SU-DHL-6 (cell line): ENCODE results near the gene TLE6.
A peak's percentile ranks its signal among the peaks of the same experiment; 100 is the strongest.

ENCODE experiments used
- H2AFZ ChIP-seq: fragments of 200-600 bp; sonication (generic); 2 replicates; pipeline ENCODE4 v1.6.1; 2014; ENCODE audit warnings: low read depth, mild to moderate bottlenecking, moderate library complexity, mixed read lengths, antibody characterized with exemption, low read length; ENCODE audit not compliant: severe bottlenecking
- H3F3A ChIP-seq: fragments of 200-600 bp; shearing (Covaris generic); 2 replicates; pipeline ENCODE4 v1.6.0; 2016; ENCODE audit warnings: antibody characterized with exemption, mild to moderate bottlenecking; ENCODE audit not compliant: insufficient read depth
- H3K27ac ChIP-seq: fragments of 200-600 bp; sonication (generic); 2 replicates; pipeline ENCODE4 v1.5.1; 2016; ENCODE audit warnings: low read depth, mild to moderate bottlenecking, low read length, moderate library complexity, mixed read lengths
- H3K27me3 ChIP-seq: fragments of 200-600 bp; sonication (generic), shearing (Covaris generic); 2 replicates; pipeline ENCODE4 v1.6.0; 2014; ENCODE audit warnings: mild to moderate bottlenecking, low read length
- H3K36me3 ChIP-seq: fragments of 200-600 bp; sonication (generic); 2 replicates; pipeline ENCODE4 v1.6.1; 2014; ENCODE audit warnings: mild to moderate bottlenecking, low read length, mixed read lengths
- H3K4me2 ChIP-seq: fragments of 300-600, 200-600 bp; shearing (Covaris generic), sonication (generic); 2 replicates; pipeline ENCODE4 v1.6.0; 2014; ENCODE audit warnings: low read length, low read depth, mild to moderate bottlenecking; ENCODE audit not compliant: poor library complexity, severe bottlenecking
- H3K4me3 ChIP-seq: fragments of 200-600 bp; sonication (generic); 2 replicates; pipeline ENCODE4 v1.5.1; 2014; ENCODE audit warnings: antibody characterized with exemption, low read length, mild to moderate bottlenecking, mixed read lengths; ENCODE audit not compliant: insufficient read depth, poor library complexity, severe bottlenecking
- H3K79me2 ChIP-seq: fragments of 200-600 bp; sonication (generic); 2 replicates; pipeline ENCODE4 v1.6.1; 2014; ENCODE audit warnings: mild to moderate bottlenecking, low read length, moderate library complexity; ENCODE audit not compliant: insufficient read depth
- H3K9ac ChIP-seq: fragments of 200-600 bp; sonication (generic); 2 replicates; pipeline ENCODE4 v1.7.0; 2014; ENCODE audit warnings: mild to moderate bottlenecking, low read length
- H3K9me2 ChIP-seq: fragments of 200-600 bp; sonication (generic); replicated peaks from 2 replicates; pipeline ENCODE4 v1.6.1; 2014; ENCODE audit warnings: low read length; ENCODE audit not compliant: insufficient read depth
- H3K9me3 ChIP-seq: fragments of 200-600 bp; sonication (generic); 2 replicates; pipeline ENCODE4 v1.6.1; 2014; ENCODE audit warnings: low read length, mixed read lengths; ENCODE audit not compliant: insufficient read depth
- H4K20me1 ChIP-seq: fragments of 200-600 bp; sonication (generic); 2 replicates; pipeline ENCODE4 v1.6.1; 2014; ENCODE audit warnings: low read depth, mild to moderate bottlenecking, antibody characterized with exemption, low read length, moderate library complexity, mixed read lengths
- EZH2phosphoT487 ChIP-seq: fragments of 200-600 bp; sonication (generic), shearing (Covaris generic); conservative IDR thresholded peaks from 2 replicates; pipeline ENCODE4 v1.6.1; 2018; ENCODE audit warnings: mild to moderate bottlenecking, antibody characterized with exemption, low read length, moderate library complexity, mixed read lengths
- TF ChIP-seq, protein P1 (sequence below): fragments of 200-600 bp; sonication (generic); IDR thresholded peaks from one replicate; pipeline ENCODE4 v1.5.1; 2017; ENCODE audit warnings: antibody characterized with exemption, mild to moderate bottlenecking, low read length, moderate library complexity; ENCODE audit not compliant: insufficient read depth, poor library complexity, severe bottlenecking

Gene TLE6

DNA sequence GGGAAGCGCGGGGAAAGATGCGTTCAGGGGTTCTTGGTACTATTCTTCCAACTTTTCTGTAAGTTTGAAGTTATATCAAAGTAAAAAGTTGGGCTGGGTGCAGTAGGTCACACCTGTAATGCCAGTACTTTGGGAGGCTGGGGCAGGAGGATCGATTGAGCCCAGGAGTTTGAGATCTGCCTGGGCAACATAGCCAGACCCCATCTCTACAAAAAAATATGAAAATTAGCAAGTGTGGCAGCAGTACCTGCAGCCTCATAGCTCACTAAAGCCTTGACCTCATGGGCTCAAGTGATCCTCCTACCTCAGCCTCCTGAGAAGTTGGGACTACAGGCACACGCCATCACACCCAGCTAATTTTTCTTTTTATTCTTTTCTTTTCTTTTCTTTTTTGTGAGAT is 20.2 kb upstream of the TLE6 start:
- no peaks in the 10 kb centered on the region for H3F3A ChIP-seq
- no peak overlapping the region for H2AFZ ChIP-seq
- no peaks in the 10 kb centered on the region for H4K20me1 ChIP-seq
- H3K79me2 ChIP-seq = no peaks in the 10 kb centered on the region
- H3K9me2 ChIP-seq = no peaks in the 10 kb centered on the region
- H3K9ac ChIP-seq = no peak overlapping the region
- H3K27me3 ChIP-seq = no peaks in the 10 kb centered on the region
- no peaks in the 10 kb centered on the region for H3K9me3 ChIP-seq
- H3K4me3 ChIP-seq = no peak overlapping the region
- no peak overlapping the region for H3K27ac ChIP-seq
- no peak overlapping the region for H3K4me2 ChIP-seq
- H3K36me3 ChIP-seq = no peaks in the 10 kb centered on the region
- no peak for TF ChIP-seq EZH2phosphoT487
- TF ChIP-seq, protein P1, sequence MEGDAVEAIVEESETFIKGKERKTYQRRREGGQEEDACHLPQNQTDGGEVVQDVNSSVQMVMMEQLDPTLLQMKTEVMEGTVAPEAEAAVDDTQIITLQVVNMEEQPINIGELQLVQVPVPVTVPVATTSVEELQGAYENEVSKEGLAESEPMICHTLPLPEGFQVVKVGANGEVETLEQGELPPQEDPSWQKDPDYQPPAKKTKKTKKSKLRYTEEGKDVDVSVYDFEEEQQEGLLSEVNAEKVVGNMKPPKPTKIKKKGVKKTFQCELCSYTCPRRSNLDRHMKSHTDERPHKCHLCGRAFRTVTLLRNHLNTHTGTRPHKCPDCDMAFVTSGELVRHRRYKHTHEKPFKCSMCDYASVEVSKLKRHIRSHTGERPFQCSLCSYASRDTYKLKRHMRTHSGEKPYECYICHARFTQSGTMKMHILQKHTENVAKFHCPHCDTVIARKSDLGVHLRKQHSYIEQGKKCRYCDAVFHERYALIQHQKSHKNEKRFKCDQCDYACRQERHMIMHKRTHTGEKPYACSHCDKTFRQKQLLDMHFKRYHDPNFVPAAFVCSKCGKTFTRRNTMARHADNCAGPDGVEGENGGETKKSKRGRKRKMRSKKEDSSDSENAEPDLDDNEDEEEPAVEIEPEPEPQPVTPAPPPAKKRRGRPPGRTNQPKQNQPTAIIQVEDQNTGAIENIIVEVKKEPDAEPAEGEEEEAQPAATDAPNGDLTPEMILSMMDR = no peak

DNA sequence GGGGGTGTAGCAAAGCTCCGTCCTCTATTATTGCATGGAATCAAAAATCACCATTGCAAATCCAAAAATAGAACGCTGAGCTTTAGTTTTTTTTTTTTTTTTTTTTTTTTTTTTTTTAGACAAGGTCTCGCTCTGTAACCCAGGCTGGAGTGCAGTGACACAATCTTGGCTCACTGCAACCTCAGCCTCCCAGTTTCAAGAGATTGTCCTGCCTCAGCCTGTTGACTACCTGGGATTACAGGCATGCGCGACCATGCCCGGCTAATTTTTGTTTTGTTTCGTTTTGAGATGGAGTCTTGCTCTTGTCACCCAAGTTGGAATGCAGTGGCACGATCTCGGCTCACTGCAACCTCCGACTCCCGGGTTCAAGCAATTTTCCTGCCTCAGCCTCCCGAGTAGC is 17.2 kb upstream of the TLE6 start:
- Histone ChIP-seq H3K9ac (no peak overlapping the region), H3K9me3 (no peaks in the 10 kb centered on the region), H3K79me2 (no peaks in the 10 kb centered on the region), H2AFZ (no peak overlapping the region), H3K9me2 (no peaks in the 10 kb centered on the region), H3F3A (no peaks in the 10 kb centered on the region), H4K20me1 (no peaks in the 10 kb centered on the region), H3K27me3 (no peaks in the 10 kb centered on the region), H3K27ac (no peak overlapping the region), H3K36me3 (no peaks in the 10 kb centered on the region), H3K4me2 (no peak overlapping the region), H3K4me3 (no peak overlapping the region)
- no peak for TF ChIP-seq EZH2phosphoT487
- TF ChIP-seq, protein P1 = no peak

DNA sequence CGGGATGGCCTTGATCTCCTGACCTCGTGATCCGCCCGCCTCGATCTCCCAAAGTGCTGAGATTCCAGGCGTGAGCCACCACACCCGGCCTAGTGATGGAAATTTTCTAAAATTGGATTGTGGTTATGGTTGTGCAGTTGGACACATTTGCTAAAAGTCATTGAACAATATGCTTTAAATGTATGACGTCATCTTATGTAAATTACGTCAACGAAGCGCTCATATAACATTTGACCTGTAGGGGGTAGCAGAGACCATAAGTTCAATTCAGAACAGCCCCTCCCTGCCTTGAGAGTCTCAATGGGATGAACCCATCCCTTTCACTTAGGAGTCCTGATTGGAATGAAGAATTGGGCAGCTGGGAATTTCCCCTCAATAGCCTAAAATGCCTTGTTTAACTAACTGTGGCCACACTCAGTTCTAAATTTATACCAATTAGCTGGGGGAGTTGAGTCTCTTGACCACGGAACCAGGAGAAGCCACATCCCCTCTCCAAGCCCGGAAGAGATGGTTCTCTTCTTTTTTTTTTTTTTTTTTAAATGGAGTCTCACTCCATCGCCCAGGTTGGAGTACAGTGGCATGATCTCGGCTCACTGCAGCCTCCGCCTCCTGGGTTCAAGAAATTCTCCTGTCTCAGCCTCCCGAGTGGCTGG is 15.2 kb upstream of the TLE6 start:
- Histone ChIP-seq H3K4me3 (no peak overlapping the region), H3K9me3 (no peaks in the 10 kb centered on the region), H3K79me2 (no peaks in the 10 kb centered on the region), H3K4me2 (no peak overlapping the region), H3F3A (no peaks in the 10 kb centered on the region), H2AFZ (no peak overlapping the region), H3K36me3 (no peaks in the 10 kb centered on the region), H3K9ac (no peak overlapping the region), H4K20me1 (no peaks in the 10 kb centered on the region), H3K27me3 (no peaks in the 10 kb centered on the region), H3K9me2 (no peaks in the 10 kb centered on the region), H3K27ac (no peak overlapping the region)
- TF ChIP-seq, protein P1 = peak; percentile 53
- TF ChIP-seq EZH2phosphoT487 = no peak
